HL-60 (cell line): Measurements from ENCODE around the gene CCL8.

ENCODE experiments used
- GABPA ChIP-seq: IDR thresholded peaks from 2 replicates; pipeline ENCODE4 v1.6.1; 2012; ENCODE audit warnings: low read depth
- POLR2AphosphoS5 ChIP-seq: IDR thresholded peaks from 2 replicates; pipeline ENCODE4 v1.6.1; 2012; ENCODE audit warnings: low read depth
- TF ChIP-seq, protein P1 (sequence below): IDR thresholded peaks from one replicate; pipeline ENCODE4 v1.5.1; 2011; ENCODE audit warnings: low read length, control low read depth, inconsistent platforms; ENCODE audit not compliant: insufficient read depth

DNA sequence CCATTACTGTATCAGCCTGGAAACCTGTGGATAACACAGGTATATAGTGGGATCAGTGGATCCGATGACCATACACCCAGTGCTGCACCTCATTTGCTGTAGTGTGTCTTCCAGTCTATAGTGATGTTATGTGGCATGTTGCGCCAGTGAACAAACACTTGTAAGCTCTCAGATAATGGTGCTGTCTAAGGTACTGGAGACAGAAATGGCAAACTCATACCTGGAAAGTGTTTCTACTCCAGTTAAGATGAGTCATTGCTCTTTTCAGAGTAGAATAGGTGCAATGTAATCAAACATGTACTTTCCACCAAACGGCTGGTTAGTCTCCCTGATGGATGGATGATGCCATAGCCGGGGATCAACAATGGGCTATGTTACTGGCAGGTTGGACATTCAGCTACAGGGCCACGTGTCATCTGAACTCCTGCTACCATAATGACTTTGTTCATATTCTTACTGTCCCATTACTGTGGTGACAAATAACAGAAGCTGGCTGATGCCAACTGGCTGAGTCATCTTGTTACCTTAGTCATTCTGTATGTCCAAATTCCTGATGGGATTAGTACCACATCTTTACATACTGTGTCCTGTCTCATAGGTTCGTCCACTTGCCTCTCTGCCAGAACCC is 27.4 kb upstream of the CCL8 start:
- TF ChIP-seq, protein P1, sequence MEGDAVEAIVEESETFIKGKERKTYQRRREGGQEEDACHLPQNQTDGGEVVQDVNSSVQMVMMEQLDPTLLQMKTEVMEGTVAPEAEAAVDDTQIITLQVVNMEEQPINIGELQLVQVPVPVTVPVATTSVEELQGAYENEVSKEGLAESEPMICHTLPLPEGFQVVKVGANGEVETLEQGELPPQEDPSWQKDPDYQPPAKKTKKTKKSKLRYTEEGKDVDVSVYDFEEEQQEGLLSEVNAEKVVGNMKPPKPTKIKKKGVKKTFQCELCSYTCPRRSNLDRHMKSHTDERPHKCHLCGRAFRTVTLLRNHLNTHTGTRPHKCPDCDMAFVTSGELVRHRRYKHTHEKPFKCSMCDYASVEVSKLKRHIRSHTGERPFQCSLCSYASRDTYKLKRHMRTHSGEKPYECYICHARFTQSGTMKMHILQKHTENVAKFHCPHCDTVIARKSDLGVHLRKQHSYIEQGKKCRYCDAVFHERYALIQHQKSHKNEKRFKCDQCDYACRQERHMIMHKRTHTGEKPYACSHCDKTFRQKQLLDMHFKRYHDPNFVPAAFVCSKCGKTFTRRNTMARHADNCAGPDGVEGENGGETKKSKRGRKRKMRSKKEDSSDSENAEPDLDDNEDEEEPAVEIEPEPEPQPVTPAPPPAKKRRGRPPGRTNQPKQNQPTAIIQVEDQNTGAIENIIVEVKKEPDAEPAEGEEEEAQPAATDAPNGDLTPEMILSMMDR = no peak
- TF ChIP-seq POLR2AphosphoS5 = no peak
- TF ChIP-seq GABPA = no peak
